Loucy (cell line): Measurements from ENCODE around the gene DRAM1.

Experiments
- H2AFZ ChIP-seq: fragments of 200-600 bp; sonication (generic); 2 replicates; pipeline ENCODE4 v1.6.0; 2016; ENCODE audit warnings: antibody characterized with exemption, mild to moderate bottlenecking, low read length, moderate library complexity
- H3F3A ChIP-seq: fragments of 200-600 bp; 2 replicates; pipeline ENCODE4 v1.6.0; 2016; ENCODE audit warnings: antibody characterized with exemption, low read depth, mild to moderate bottlenecking
- H3K27me3 ChIP-seq: fragments of 200-600 bp; sonication (generic); 2 replicates; pipeline ENCODE4 v1.6.1; 2014; ENCODE audit warnings: low read length, mild to moderate bottlenecking; ENCODE audit not compliant: insufficient read depth, poor library complexity, severe bottlenecking
- H3K36me3 ChIP-seq: fragments of 200-600 bp; sonication (generic); 2 replicates; pipeline ENCODE4 v1.6.1; 2016; ENCODE audit warnings: low read length; ENCODE audit not compliant: insufficient read depth
- H3K4me1 ChIP-seq: fragments of 200-600 bp; sonication (generic); 2 replicates; pipeline ENCODE4 v1.5.1; 2014; ENCODE audit warnings: low read length, mild to moderate bottlenecking; ENCODE audit not compliant: insufficient read depth, poor library complexity, severe bottlenecking
- H3K4me2 ChIP-seq: fragments of 200-600 bp; sonication (generic); 2 replicates; pipeline ENCODE4 v1.6.0; 2014; ENCODE audit warnings: antibody characterized with exemption, low read length, low read depth, mild to moderate bottlenecking; ENCODE audit not compliant: poor library complexity, severe bottlenecking
- H3K4me3 ChIP-seq: fragments of 200-600 bp; sonication (generic); 2 replicates; pipeline ENCODE4 v1.5.1; 2014; ENCODE audit warnings: low read length, mild to moderate bottlenecking, mixed read lengths; ENCODE audit not compliant: poor library complexity, severe bottlenecking
- H3K79me2 ChIP-seq: fragments of 200-600 bp; sonication (generic); 2 replicates; pipeline ENCODE4 v1.6.1; 2014; ENCODE audit warnings: low read length; ENCODE audit not compliant: insufficient read depth
- H3K9ac ChIP-seq: fragments of 200-600 bp; sonication (generic); 2 replicates; pipeline ENCODE4 v1.6.0; 2014; ENCODE audit warnings: mild to moderate bottlenecking, low read depth, low read length, moderate library complexity; ENCODE audit not compliant: poor library complexity, severe bottlenecking
- H3K9me2 ChIP-seq: fragments of 200-600 bp; sonication (generic); replicated peaks from 2 replicates; pipeline ENCODE4 v1.6.1; 2016; ENCODE audit warnings: low read depth, low read length, mixed read lengths
- H3K9me3 ChIP-seq: fragments of 200-600 bp; sonication (generic); 2 replicates; pipeline ENCODE4 v1.6.1; 2014; ENCODE audit warnings: mild to moderate bottlenecking, antibody characterized with exemption, low read length, low read depth; ENCODE audit not compliant: insufficient read depth
- H4K20me1 ChIP-seq: fragments of 200-600 bp; sonication (generic); 2 replicates; pipeline ENCODE4 v1.6.0; 2014; ENCODE audit warnings: antibody characterized with exemption, low read length, mild to moderate bottlenecking; ENCODE audit not compliant: insufficient read depth, poor library complexity, severe bottlenecking
- EZH2phosphoT487 ChIP-seq: fragments of 200-600 bp; IDR thresholded peaks from 2 replicates; pipeline ENCODE4 v1.6.1; 2018; ENCODE audit warnings: antibody characterized with exemption, mild to moderate bottlenecking, moderate library complexity, borderline replicate concordance
- TF ChIP-seq, protein P1 (sequence below): fragments of 200-600 bp; sonication (generic); conservative IDR thresholded peaks from 2 replicates; pipeline ENCODE4 v1.5.1; 2014; ENCODE audit warnings: mild to moderate bottlenecking, antibody characterized with exemption, low read length

The DRAM1 gene

DNA sequence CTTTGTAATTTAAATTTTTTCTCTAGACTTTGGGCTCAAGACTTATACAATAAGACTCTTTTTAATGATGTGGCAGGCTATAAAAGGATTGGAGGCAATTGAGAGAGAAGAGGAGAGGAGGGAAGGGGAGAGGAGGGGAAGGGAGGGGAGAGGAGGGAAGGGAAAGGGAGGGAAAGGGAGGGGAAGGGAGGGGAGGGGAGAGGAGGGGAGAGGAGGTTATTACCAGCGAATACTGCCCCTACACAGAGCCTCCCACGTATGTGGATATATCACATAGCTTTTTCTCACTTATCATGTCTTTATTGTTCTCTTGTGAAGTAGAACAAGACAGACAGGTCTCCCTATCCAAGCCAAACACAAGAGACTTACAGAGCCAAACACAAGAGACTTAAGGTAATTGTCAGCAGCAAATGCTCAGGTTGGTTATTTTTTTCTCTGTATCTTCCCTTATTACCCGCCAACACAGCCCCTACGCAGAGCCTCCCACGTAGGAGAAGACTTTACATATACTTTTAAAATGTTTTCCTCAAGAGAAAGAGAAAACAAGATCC is 63.1 kb downstream of the DRAM1 start:
- no peaks in the 10 kb centered on the region for H3K36me3 ChIP-seq
- H3K9ac ChIP-seq = no peak overlapping the region
- no peaks in the 10 kb centered on the region for H3K9me3 ChIP-seq
- H3F3A ChIP-seq = no peaks in the 10 kb centered on the region
- peak overlapping the region; percentile 24 for H3K4me2 ChIP-seq
- no peaks in the 10 kb centered on the region for H3K9me2 ChIP-seq
- no peaks in the 10 kb centered on the region for H3K27me3 ChIP-seq
- no peaks in the 10 kb centered on the region for H4K20me1 ChIP-seq
- peaks cover 10% of the 10 kb centered on the region for H3K4me1 ChIP-seq
- TF ChIP-seq, protein P1, sequence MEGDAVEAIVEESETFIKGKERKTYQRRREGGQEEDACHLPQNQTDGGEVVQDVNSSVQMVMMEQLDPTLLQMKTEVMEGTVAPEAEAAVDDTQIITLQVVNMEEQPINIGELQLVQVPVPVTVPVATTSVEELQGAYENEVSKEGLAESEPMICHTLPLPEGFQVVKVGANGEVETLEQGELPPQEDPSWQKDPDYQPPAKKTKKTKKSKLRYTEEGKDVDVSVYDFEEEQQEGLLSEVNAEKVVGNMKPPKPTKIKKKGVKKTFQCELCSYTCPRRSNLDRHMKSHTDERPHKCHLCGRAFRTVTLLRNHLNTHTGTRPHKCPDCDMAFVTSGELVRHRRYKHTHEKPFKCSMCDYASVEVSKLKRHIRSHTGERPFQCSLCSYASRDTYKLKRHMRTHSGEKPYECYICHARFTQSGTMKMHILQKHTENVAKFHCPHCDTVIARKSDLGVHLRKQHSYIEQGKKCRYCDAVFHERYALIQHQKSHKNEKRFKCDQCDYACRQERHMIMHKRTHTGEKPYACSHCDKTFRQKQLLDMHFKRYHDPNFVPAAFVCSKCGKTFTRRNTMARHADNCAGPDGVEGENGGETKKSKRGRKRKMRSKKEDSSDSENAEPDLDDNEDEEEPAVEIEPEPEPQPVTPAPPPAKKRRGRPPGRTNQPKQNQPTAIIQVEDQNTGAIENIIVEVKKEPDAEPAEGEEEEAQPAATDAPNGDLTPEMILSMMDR = no peak
- TF ChIP-seq EZH2phosphoT487 = no peak
- no peaks in the 10 kb centered on the region for H3K79me2 ChIP-seq
- H2AFZ ChIP-seq = peak overlapping the region; percentile 55; the same call in 1 of the 2 replicates
- H3K4me3 ChIP-seq = no peak overlapping the region

DNA sequence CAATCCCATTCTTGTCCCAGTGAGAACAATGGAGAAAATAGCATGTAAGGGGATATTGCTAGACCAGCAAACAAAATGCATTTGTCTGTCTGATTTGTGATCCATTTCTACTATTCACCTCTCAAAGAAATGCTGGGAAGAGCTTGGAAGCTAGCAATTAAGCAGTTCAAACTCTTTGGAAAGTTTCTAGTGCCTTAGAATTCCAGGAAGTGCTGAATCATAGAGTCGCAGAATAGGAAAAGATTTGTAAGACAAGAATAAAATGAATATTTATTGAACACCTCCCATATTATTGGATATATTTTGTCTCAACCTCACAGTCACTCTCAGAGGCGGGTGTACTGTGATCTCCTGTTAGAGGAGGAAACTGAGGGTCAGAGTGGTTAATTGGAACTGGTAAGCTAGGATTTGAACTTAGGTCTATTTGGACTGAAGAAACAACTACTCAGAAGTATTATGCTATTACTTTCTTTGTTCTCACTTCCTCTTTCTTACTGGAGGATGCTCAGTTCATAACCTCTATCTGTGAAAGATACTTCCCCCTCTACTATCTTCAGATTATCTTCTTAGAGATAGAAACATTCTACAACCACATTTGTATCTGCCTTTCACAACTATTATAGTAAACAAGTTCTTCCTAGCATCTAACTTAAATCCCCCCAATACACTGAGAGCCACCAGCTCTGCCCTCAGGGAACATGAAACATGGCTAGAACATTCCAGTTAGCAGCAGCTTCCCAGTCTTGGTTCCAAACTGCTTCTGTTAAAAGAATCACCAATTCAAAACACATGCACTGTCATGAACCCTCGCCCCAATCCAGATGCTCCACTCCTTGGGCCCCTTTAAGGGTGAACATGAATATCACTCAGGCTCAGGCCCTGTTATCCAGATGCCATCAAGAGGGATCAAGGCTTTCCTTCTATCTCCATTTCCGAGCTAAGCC is 64.2 kb downstream of the DRAM1 start:
- H3K27me3 ChIP-seq = no peaks in the 10 kb centered on the region
- TF ChIP-seq EZH2phosphoT487 = no peak
- TF ChIP-seq, protein P1 = no peak
- no peaks in the 10 kb centered on the region for H3K79me2 ChIP-seq
- no peaks in the 10 kb centered on the region for H4K20me1 ChIP-seq
- H3K9me3 ChIP-seq = no peaks in the 10 kb centered on the region
- peaks cover 10% of the 10 kb centered on the region for H3K4me1 ChIP-seq
- H2AFZ ChIP-seq = no peak overlapping the region
- no peaks in the 10 kb centered on the region for H3K36me3 ChIP-seq
- H3K9me2 ChIP-seq = no peaks in the 10 kb centered on the region
- no peak overlapping the region for H3K4me3 ChIP-seq
- no peak overlapping the region for H3K9ac ChIP-seq
- H3F3A ChIP-seq = no peaks in the 10 kb centered on the region
- H3K4me2 ChIP-seq = no peak overlapping the region

DNA sequence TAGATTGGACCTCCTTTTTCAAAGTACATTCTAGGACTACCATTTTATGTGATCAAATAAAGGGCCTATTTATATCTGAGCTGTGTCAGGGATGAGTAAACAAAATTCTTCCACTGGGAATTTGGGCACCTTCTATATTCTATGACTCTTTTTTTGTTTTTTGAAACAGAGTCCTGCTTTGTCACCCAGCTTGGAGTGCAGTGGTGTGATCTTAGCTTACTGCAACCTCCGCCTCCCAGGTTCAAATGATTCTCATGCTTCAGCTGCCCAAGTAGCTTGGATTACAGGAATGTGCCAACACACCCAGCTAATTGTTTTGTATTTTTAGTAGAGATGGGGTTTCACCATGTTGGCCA is 64.8 kb downstream of the DRAM1 start:
- no peak for TF ChIP-seq EZH2phosphoT487
- TF ChIP-seq, protein P1 = no peak
- H3K4me2 ChIP-seq = no peak overlapping the region
- H4K20me1 ChIP-seq = no peaks in the 10 kb centered on the region
- H3K4me1 ChIP-seq = peaks cover 10% of the 10 kb centered on the region
- no peaks in the 10 kb centered on the region for H3K27me3 ChIP-seq
- H3K4me3 ChIP-seq = no peak overlapping the region
- H3K36me3 ChIP-seq = no peaks in the 10 kb centered on the region
- H3F3A ChIP-seq = no peaks in the 10 kb centered on the region
- no peak overlapping the region for H3K9ac ChIP-seq
- no peak overlapping the region for H2AFZ ChIP-seq
- no peaks in the 10 kb centered on the region for H3K9me3 ChIP-seq
- H3K79me2 ChIP-seq = no peaks in the 10 kb centered on the region
- no peaks in the 10 kb centered on the region for H3K9me2 ChIP-seq
